LHCN-M2 (cell line): ENCODE measurements around the gene FCER1A. TPM values are rescaled to one million over a fixed set of nuclear protein-coding genes. Genes with fewer than 3 reads are reported as not detected.

Experiments used
- DNase-seq: peaks from one replicate; pipeline ENCODE4 v3.0.0-alpha.2; 2012; ENCODE audit warnings: low read depth
- polyA plus RNA-seq: library from polyadenylated mRNA; unstranded; fragments of >200 nt; gene quantifications from one replicate; pipeline ENCODE4 v1.2.1, GENCODE V29; 2012; ENCODE audit warnings: missing spikeins
- total RNA-seq: library from RNA; depleted of rRNA; stranded (reverse); fragments of >200 nt; gene quantifications from 2 replicates; pipeline ENCODE4 v1.2.3, GENCODE V29; 2014; rRNA removed

The FCER1A gene
- total RNA-seq: not detected in 2 replicates
- polyA plus RNA-seq: not detected

GRCh38 chr1:159302095-159302494, at the start of gene FCER1A:
TSS of gene FCER1A (plus strand) at chr1:159302336. CDS start at chr1:159302365, 29 bp downstream.
- DNase-seq: no peak

- DNase-seq: peak; percentile 24
Observed at GRCh38 chr1:159261311-159261710, 40.8 kb upstream of the FCER1A start.

GRCh38 chr1:159261721-159262494, 40.2 kb upstream of the FCER1A start:
- DNase-seq: no peak

- DNase-seq: no peak
Observed at GRCh38 chr1:159266832-159267231, 35.3 kb upstream of the FCER1A start.

GRCh38 chr1:159274631-159275030, 27.5 kb upstream of the FCER1A start:
- no peak for DNase-seq

- peak; percentile 33 for DNase-seq
Observed at GRCh38 chr1:159275891-159276290, 26.2 kb upstream of the FCER1A start.

- DNase-seq: no peak
Observed at GRCh38 chr1:159279773-159280172, 22.4 kb upstream of the FCER1A start.

- DNase-seq: peak; percentile 25
Observed at GRCh38 chr1:159282118-159282517, 20.0 kb upstream of the FCER1A start.

- no peak for DNase-seq
Observed at GRCh38 chr1:159289060-159289459, 13.1 kb upstream of the FCER1A start.

GRCh38 chr1:159291424-159291823, 10.7 kb upstream of the FCER1A start:
- no peak for DNase-seq

- DNase-seq: no peak
Observed at GRCh38 chr1:159296706-159297375, 5.3 kb upstream of the FCER1A start.

- DNase-seq: no peak
Observed at GRCh38 chr1:159300146-159300545, 2.0 kb upstream of the FCER1A start.

- no peak for DNase-seq
Observed at GRCh38 chr1:159307346-159308020, 5.3 kb downstream of the FCER1A start.

- no peak for DNase-seq
Observed at GRCh38 chr1:159311679-159312078, 9.5 kb downstream of the FCER1A start.

- no peak for DNase-seq
Observed at GRCh38 chr1:159315381-159315780, 13.2 kb downstream of the FCER1A start.

GRCh38 chr1:159318784-159319551, 16.8 kb downstream of the FCER1A start:
- no peak for DNase-seq

- no peak for DNase-seq
Observed at GRCh38 chr1:159334797-159335196, 32.7 kb downstream of the FCER1A start.

- DNase-seq: no peak
Observed at GRCh38 chr1:159338018-159338417, 35.9 kb downstream of the FCER1A start.

- DNase-seq: peak; percentile 90
Observed at GRCh38 chr1:159339536-159339935, 37.4 kb downstream of the FCER1A start.

- DNase-seq: peak; percentile 38
Observed at GRCh38 chr1:159341736-159342135, 39.6 kb downstream of the FCER1A start.

GRCh38 chr1:159342761-159343425, 40.8 kb downstream of the FCER1A start:
- no peak for DNase-seq
